Heart right ventricle (tissue), 16 donors: ENCODE results near the gene CDCA7L. TPM values are rescaled to one million over a fixed set of nuclear protein-coding genes. Genes with fewer than 3 reads are reported as not detected.

Experiments used
- ATAC-seq, 8 donors: fragments of 200-7000 bp; cut with Tn5 transposase; one replicate each; pipeline ENCODE4 v1.9.1; 2020; ENCODE audit warnings: mild to moderate bottlenecking in 8 of 8, moderate library complexity in 8 of 8, moderate number of reproducible peaks in 1 of 8
- DNase-seq, 2 donors: peaks; one replicate each; pipeline ENCODE4 v3.0.0-alpha.2; 2020
- H3K27ac ChIP-seq, 10 donors: fragments of 200-600 bp; sonication (generic) in 2 of 10; one replicate each; pipeline versions ENCODE4 v1.5.0 to v1.8.0; 2020 to 2022; ENCODE audit warnings: mild to moderate bottlenecking in 3 of 10
- H3K27me3 ChIP-seq, 7 donors: fragments of 200-600 bp; one replicate each; pipeline ENCODE4 v1.8.0; 2021 to 2022; ENCODE audit warnings: mild to moderate bottlenecking in 2 of 7
- H3K36me3 ChIP-seq, 9 donors: fragments of 200-600 bp; sonication (generic) in 1 of 9; one replicate each; pipeline versions ENCODE4 v1.5.0 to v1.8.0; 2020 to 2022; ENCODE audit warnings: mild to moderate bottlenecking in 2 of 9
- H3K4me1 ChIP-seq, 9 donors: fragments of 200-600 bp; sonication (generic) in 1 of 9; one replicate each; pipeline versions ENCODE4 v1.5.0 to v1.8.0; 2020 to 2022; ENCODE audit warnings: mild to moderate bottlenecking in 4 of 9
- H3K4me3 ChIP-seq, 10 donors: fragments of 200-600 bp; sonication (generic) in 2 of 10; one replicate each; pipeline versions ENCODE4 v1.5.0 to v1.8.0; 2020 to 2022; ENCODE audit warnings: mild to moderate bottlenecking in 7 of 10, moderate library complexity in 2 of 10
- H3K9me3 ChIP-seq, 11 donors: fragments of 200-600 bp in 10 of 11; sonication (generic) in 2 of 11; one replicate each; pipeline versions ENCODE4 v1.5.0 to v1.8.0; 2013 to 2022; ENCODE audit warnings: mild to moderate bottlenecking in 2 of 11, control low read depth in 1 of 11, moderate library complexity in 1 of 11
- CTCF ChIP-seq, 9 donors: fragments of 200-600 bp; sonication (generic) in 2 of 9; IDR thresholded peaks; one replicate each; pipeline versions ENCODE4 v1.5.0 to v1.8.0; 2021 to 2022; ENCODE audit warnings: antibody characterized with exemption in 9 of 9, mild to moderate bottlenecking in 5 of 9, moderate library complexity in 1 of 9
- WGBS, 2 donors: extraction: QIAGEN DNeasy Blood & Tissue Kit; methylation state at CpG; one replicate each; pipeline ENCODE4 v1.1.7; 2013; ENCODE audit warnings: inconsistent platforms in 1 of 2; 5-methylcytosine and 5-hydroxymethylcytosine counted together
- intact Hi-C, 10 donors: fragments of 100-400 bp; cut with DNase I; formaldehyde crosslinking; loops; one replicate each; pipeline versions ENCODE4 v1.11.1 to v1.14.2; 2022
- long read RNA-seq, 3 donors: library from polyadenylated mRNA; unstranded; transcript quantifications; one replicate each; pipeline ENCODE4 v2.0.0, GENCODE V29; 2020 to 2021
- polyA plus RNA-seq, 2 donors: library from polyadenylated mRNA; stranded (reverse); fragments of 200-250 nt; gene quantifications; one replicate each; pipeline ENCODE4 v1.2.3, GENCODE V29; 2013
- total RNA-seq, 10 donors: library from RNA; stranded (reverse); fragmentation: NEBNext Ultra II Directional in 3 of 10; extraction: Animal tissue kit (Norgen Biotek cat#: 25700) in 3 of 10; gene quantifications; one replicate each; pipeline versions ENCODE4 v1.2.1 to v1.2.4, GENCODE V29; 2021 to 2023
- donor health status: Arrhythmogenic right ventricular cardiomyopathy.
- donor health status: ischemic (EF 13 %, LVEDD 7.1; RV severe dilation, severe dysfunction).
- donor health status: healthy with polysubstance abuse.
- donor health status: DM: no; HTN: yes; CAD: no.
- donor health status: DM: no; HTN: no; CAD: no.
- donor health status: ischemic (EF 25% LVEDD 6.9; RV normal size, moderate dysfunction).
- donor health status: ischemic (EF 25% LVEDD 5.7; RV mildly dilated, moderate dysfunction).
- donor health status: healthy.
- donor health status: DM: yes; HTN: yes; CAD: no.
- donor health status: Ischemic cardiomyopathy.
- donor health status: ischemic (EF 35%, LVEDD 5.7; RV mildly dilated, moderate dysfunction).
- donor health status: nonischemic (EF 11% LVEDD 7.7; RV severe dilation, severe dysfunction).
- donor health status: DM: yes; HTN: yes; CAD: no.
- donor health status: PGD.
- donor health status: ischemic (EF 29% LVEDD 5.4; RV normal size, mild dysfunction).
- donor health status: nonischemic (EF 23%, LVEDD 6.1; RV moderate dilation, normal function).

The CDCA7L gene, protein sequence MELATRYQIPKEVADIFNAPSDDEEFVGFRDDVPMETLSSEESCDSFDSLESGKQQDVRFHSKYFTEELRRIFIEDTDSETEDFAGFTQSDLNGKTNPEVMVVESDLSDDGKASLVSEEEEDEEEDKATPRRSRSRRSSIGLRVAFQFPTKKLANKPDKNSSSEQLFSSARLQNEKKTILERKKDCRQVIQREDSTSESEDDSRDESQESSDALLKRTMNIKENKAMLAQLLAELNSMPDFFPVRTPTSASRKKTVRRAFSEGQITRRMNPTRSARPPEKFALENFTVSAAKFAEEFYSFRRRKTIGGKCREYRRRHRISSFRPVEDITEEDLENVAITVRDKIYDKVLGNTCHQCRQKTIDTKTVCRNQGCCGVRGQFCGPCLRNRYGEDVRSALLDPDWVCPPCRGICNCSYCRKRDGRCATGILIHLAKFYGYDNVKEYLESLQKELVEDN
- 10 to 100 TPM; 31.2 to 59.1 (median 43.8) TPM for total RNA-seq
- polyA plus RNA-seq, result 10 to 100 TPM; 10.6 to 19.0 TPM
- long read RNA-seq, donor 1, transcript CDCA7L-203 (10 exons, 3,066 nt), result major isoform, 64 of 175 reads
- long read RNA-seq, donor 1, transcript CDCA7L-202 (9 exons, 1,830 nt), result minor isoform, 56 of 175 reads
- long read RNA-seq, donor 1, partial matches to known transcripts, result 7 of 175 reads
- long read RNA-seq, donor 1, other reads (novel, unspliced or antisense), result 47 of 175 reads
- long read RNA-seq, donor 2, transcript CDCA7L-202 (9 exons, 1,830 nt), result major isoform, 60 of 158 reads
- long read RNA-seq, donor 2, transcript CDCA7L-203 (10 exons, 3,066 nt), result minor isoform, 50 of 158 reads
- long read RNA-seq, donor 2, partial matches to known transcripts, result 6 of 158 reads
- long read RNA-seq, donor 2, other reads (novel, unspliced or antisense), result 41 of 158 reads
- long read RNA-seq, donor 3, transcript CDCA7L-202 (9 exons, 1,830 nt), result major isoform, 93 of 156 reads
- long read RNA-seq, donor 3, transcript CDCA7L-203 (10 exons, 3,066 nt), result minor isoform, 20 of 156 reads
- long read RNA-seq, donor 3, partial matches to known transcripts, result 9 of 156 reads
- long read RNA-seq, donor 3, other reads (novel, unspliced or antisense), result 33 of 156 reads

GRCh38 chr7:21945454-21946221, at the start of gene CDCA7L:
TSS of gene CDCA7L (minus strand) at chr7:21945899. CDS start at chr7:21945804, 95 bp downstream.
- ATAC-seq (peak; percentile 92 to 97 (median 95)), DNase-seq (peak; percentile 67 to 85)
- Histone ChIP-seq H3K27ac (peak within 1 kb of the TSS; percentile 68 to 93 (median 84)), H3K4me3 (peak within 1 kb of the TSS; percentile 54 to 84 (median 70)), H3K27me3 (peaks cover 0 to 4% (median 0%) of the 10 kb centered on the region in 7 donors), H3K4me1 (peaks cover 0 to 52% (median 24%) of the 10 kb centered on the region in 9 donors), H3K9me3 (no peaks in the 10 kb centered on the region), H3K36me3 (no peaks in the 10 kb centered on the region)
- intact Hi-C loops, result loop anchor here in 1 of 10 donors (5.0 kb wide), 1 partner anchor 33 kb away; no protein-coding TSS in a partner anchor
- WGBS, 2 donors, result 0 to 1% methylated on average over 83 of the region's 83 CpGs
- TF ChIP-seq CTCF (IDR thresholded peaks at IDR 0.05), result peak in 1 of 9 donors; percentile 10

DNA sequence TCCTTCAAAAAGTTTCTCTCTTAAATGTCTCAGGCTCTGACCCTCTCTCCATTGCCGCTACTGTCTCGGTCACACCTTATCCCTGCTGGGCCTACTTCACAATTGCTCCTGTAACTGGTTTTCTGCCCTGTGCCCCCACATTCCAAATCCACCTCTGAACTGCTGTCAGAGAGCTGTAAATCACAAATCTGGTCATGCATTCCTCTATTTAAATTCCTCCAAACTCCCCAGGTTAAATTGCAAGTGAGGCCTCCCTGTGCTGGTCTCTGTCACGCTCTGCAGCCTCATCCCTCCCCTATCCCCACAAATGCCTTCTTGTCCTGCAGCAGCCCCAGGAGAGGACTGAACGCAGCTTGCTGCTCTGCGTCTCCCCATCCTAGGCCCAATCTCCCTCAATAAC, 40.4 kb upstream of the CDCA7L start:
- Histone ChIP-seq H3K27ac (no peak overlapping the region), H3K4me1 (peaks cover 0 to 1% (median 0%) of the 10 kb centered on the region in 9 donors), H3K27me3 (no peaks in the 10 kb centered on the region), H3K9me3 (no peaks in the 10 kb centered on the region), H3K4me3 (no peak overlapping the region), H3K36me3 (no peaks in the 10 kb centered on the region)
- ATAC-seq (no peak), DNase-seq (no peak)
- WGBS, 2 donors, result 87 to 93% methylated on average over 5 of the region's 5 CpGs
- intact Hi-C loops, result no loop called here
- no peak for TF ChIP-seq CTCF (IDR thresholded peaks at IDR 0.05)

DNA sequence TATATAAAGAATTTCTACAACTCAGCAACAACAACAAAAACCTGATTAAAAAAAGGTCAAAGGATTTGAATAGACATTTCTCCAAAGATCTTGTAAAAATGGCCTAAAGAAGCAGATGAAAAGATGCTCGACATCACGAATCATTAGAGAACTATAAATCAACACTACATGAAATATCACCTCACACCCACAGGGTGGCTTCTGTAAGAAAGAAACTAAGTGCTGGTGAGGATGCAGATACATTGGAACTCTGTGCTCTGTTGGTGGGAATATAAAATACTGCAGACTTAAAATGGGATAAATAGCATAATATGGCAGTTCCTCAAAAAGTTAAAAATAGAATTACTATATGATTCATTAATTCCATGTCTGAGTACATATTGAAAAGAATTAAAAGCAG, 38.3 kb upstream of the CDCA7L start:
- intact Hi-C loops, result no loop called here
- H3K27me3 ChIP-seq, result no peaks in the 10 kb centered on the region
- no peaks in the 10 kb centered on the region for H3K36me3 ChIP-seq
- H3K27ac ChIP-seq, result no peak overlapping the region
- ATAC-seq (no peak), DNase-seq (no peak)
- H3K4me3 ChIP-seq, result no peak overlapping the region
- 52 to 57% methylated on average over 2 of the region's 2 CpGs for WGBS, 2 donors
- H3K9me3 ChIP-seq, result no peaks in the 10 kb centered on the region
- TF ChIP-seq CTCF (IDR thresholded peaks at IDR 0.05), result no peak
- peaks cover 0 to 4% (median 0%) of the 10 kb centered on the region in 9 donors for H3K4me1 ChIP-seq
